ENCODE data around the gene TRIP10. TPM values are rescaled to one million over a fixed set of nuclear protein-coding genes. Genes with fewer than 3 reads are reported as not detected.
A peak's percentile ranks its signal among the peaks of the same experiment; 100 is the strongest.

The TRIP10 gene
- total and polyA plus RNA-seq, 4 donors: 68.6 to 261 (median 119) TPM

DNA sequence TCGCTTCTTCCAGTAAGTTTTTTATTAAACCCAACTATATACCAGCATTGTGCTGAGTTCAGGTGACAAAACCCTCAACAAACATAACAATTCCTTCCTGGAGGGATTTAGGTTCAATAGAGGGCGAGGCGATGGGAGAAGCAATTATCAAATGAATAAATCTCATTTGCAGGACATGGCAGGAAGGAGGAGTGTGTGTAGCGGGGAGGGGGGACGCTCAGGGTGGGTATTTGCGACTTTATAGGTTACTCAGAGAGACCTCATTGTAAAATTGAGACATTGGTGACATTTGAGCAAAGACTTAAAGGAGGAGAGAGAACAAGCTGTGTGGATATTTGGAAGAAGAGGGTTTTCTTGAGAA, 22.9 kb upstream of the TRIP10 start:
- 57 to 62% methylated on average over 6 of the region's 6 CpGs for WGBS, 2 donors
- no peaks in the 10 kb centered on the region for H3K4me1 ChIP-seq (ENCODE audit: control insufficient read depth in 1 of 2, insufficient read depth in 2 of 2, low read length in 2 of 2)
- no peak for DNase-seq
- no peak overlapping the region for H3K27ac ChIP-seq (ENCODE audit: low read depth in 1 of 2, low read length in 2 of 2)
- no peaks in the 10 kb centered on the region for H3K9me3 ChIP-seq (ENCODE audit: control insufficient read depth, low read length)
- no peaks in the 10 kb centered on the region for H3K36me3 ChIP-seq (ENCODE audit: control insufficient read depth in 1 of 2, insufficient read depth in 2 of 2, low read length in 1 of 2)
- intact Hi-C loops (cut with DNase I): no loop called here
- no peak overlapping the region for H3K4me3 ChIP-seq (ENCODE audit: low read length in 2 of 2)
- ATAC-seq (ENCODE audit: low FRiP score): no peak
- no peaks in the 10 kb centered on the region for H3K27me3 ChIP-seq (ENCODE audit: control insufficient read depth in 1 of 2, insufficient read depth in 2 of 2, low read length in 1 of 2)

DNA sequence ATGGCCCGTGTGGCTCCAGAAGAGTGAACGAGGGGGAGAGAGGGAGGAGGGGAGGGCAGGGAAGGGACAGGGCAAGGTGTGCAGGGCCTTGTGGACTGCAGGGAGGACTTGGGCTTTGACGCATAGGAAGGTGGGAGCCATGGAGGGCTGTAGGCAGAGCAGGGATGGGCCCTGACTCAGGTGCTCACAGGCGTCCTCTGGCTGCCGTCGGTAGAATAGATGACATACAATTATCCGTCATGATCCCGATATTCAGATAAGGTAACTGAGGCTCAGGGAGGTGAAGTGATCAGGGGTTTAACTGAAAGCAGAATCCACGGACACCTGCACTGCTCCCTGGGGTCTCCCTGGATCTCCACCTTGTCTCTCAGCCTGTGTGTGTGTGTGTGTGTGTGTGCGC, 22.4 kb upstream of the TRIP10 start:
- Histone ChIP-seq H3K36me3 (ENCODE audit: control insufficient read depth in 1 of 2, insufficient read depth in 2 of 2, low read length in 1 of 2) (no peaks in the 10 kb centered on the region), H3K4me3 (ENCODE audit: low read length in 2 of 2) (no peak overlapping the region), H3K27ac (ENCODE audit: low read depth in 1 of 2, low read length in 2 of 2) (no peak overlapping the region), H3K9me3 (ENCODE audit: control insufficient read depth, low read length) (no peaks in the 10 kb centered on the region), H3K4me1 (ENCODE audit: control insufficient read depth in 1 of 2, insufficient read depth in 2 of 2, low read length in 2 of 2) (no peaks in the 10 kb centered on the region), H3K27me3 (ENCODE audit: control insufficient read depth in 1 of 2, insufficient read depth in 2 of 2, low read length in 1 of 2) (no peaks in the 10 kb centered on the region)
- intact Hi-C loops (cut with DNase I): no loop called here
- WGBS, 2 donors: 73 to 74% methylated on average over 10 of the region's 10 CpGs
- ATAC-seq (ENCODE audit: low FRiP score) (no peak), DNase-seq (no peak)

DNA sequence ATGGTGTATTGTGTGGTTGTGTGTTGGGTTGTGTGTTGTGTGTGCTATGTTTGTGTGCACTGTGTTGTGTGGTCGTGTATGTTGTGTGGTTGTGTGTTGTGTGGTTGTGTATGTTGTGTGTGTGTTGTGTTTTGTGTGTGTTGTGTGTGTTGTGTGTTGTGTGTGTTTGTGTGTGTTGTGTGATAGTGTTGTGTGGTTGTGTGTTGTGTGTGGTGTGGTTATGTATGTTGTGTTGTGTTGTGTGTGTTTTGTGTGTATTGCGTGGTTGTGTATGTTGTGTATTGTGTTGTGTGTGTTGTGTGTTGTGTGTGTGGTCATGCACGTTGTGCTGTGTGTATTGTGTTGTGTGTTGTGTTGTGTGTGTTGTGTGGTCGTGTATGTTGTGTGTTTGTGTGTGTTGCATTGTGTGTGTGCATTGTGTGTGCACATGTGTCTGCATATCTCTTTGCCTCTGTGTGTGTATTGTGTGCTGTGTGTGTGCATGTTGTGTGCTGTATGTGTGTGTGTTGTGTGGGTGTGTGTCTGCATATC, 22.0 kb upstream of the TRIP10 start:
- 75 to 82% methylated on average over 4 of the region's 4 CpGs for WGBS, 2 donors
- DNase-seq (no peak), ATAC-seq (ENCODE audit: low FRiP score) (no peak)
- Histone ChIP-seq H3K36me3 (ENCODE audit: control insufficient read depth in 1 of 2, insufficient read depth in 2 of 2, low read length in 1 of 2) (no peaks in the 10 kb centered on the region), H3K4me1 (ENCODE audit: control insufficient read depth in 1 of 2, insufficient read depth in 2 of 2, low read length in 2 of 2) (no peaks in the 10 kb centered on the region), H3K27me3 (ENCODE audit: control insufficient read depth in 1 of 2, insufficient read depth in 2 of 2, low read length in 1 of 2) (no peaks in the 10 kb centered on the region), H3K27ac (ENCODE audit: low read depth in 1 of 2, low read length in 2 of 2) (no peak overlapping the region), H3K4me3 (ENCODE audit: low read length in 2 of 2) (no peak overlapping the region), H3K9me3 (ENCODE audit: control insufficient read depth, low read length) (no peaks in the 10 kb centered on the region)
- intact Hi-C loops (cut with DNase I): no loop called here

DNA sequence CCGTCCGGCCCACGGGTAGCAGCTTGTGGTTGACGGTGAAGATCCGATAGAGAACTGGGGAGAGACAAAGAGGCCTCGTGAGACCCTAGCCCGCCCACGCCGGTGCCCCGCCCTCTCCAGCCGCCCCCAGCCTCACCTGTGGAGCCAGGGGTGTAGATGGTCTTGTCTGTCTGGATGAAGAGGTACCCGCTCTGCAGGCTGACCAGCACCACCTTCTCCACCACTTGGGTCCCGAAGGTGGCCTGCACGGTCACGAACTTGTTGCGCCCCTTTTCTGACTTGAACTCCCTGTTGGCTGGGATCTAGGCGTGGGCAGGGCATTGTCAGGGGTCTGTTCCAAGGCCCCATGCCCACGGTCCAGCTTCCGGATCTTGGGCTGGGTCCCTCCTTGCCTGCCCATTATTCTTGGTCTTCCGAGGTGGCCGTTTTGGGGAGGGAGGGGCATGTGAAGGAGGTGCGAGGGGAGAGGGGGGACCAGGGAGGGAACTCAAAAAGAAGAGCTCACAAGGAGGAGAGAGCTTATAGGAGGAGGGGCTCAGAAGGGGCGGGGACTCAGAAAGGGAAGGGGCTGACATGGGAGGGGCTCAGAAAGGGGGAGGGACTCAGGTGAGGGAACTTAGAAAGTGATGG, 21.3 kb upstream of the TRIP10 start:
- 54 to 67% methylated on average over 23 of the region's 23 CpGs for WGBS, 2 donors
- no peak overlapping the region for H3K4me3 ChIP-seq (ENCODE audit: low read length in 2 of 2)
- H3K36me3 ChIP-seq (ENCODE audit: control insufficient read depth in 1 of 2, insufficient read depth in 2 of 2, low read length in 1 of 2): no peaks in the 10 kb centered on the region
- H3K9me3 ChIP-seq (ENCODE audit: control insufficient read depth, low read length): no peaks in the 10 kb centered on the region
- no peak overlapping the region for H3K27ac ChIP-seq (ENCODE audit: low read depth in 1 of 2, low read length in 2 of 2)
- ATAC-seq (ENCODE audit: low FRiP score) (no peak), DNase-seq (no peak)
- no peaks in the 10 kb centered on the region for H3K27me3 ChIP-seq (ENCODE audit: control insufficient read depth in 1 of 2, insufficient read depth in 2 of 2, low read length in 1 of 2)
- intact Hi-C loops (cut with DNase I): no loop called here
- no peaks in the 10 kb centered on the region for H3K4me1 ChIP-seq (ENCODE audit: control insufficient read depth in 1 of 2, insufficient read depth in 2 of 2, low read length in 2 of 2)

DNA sequence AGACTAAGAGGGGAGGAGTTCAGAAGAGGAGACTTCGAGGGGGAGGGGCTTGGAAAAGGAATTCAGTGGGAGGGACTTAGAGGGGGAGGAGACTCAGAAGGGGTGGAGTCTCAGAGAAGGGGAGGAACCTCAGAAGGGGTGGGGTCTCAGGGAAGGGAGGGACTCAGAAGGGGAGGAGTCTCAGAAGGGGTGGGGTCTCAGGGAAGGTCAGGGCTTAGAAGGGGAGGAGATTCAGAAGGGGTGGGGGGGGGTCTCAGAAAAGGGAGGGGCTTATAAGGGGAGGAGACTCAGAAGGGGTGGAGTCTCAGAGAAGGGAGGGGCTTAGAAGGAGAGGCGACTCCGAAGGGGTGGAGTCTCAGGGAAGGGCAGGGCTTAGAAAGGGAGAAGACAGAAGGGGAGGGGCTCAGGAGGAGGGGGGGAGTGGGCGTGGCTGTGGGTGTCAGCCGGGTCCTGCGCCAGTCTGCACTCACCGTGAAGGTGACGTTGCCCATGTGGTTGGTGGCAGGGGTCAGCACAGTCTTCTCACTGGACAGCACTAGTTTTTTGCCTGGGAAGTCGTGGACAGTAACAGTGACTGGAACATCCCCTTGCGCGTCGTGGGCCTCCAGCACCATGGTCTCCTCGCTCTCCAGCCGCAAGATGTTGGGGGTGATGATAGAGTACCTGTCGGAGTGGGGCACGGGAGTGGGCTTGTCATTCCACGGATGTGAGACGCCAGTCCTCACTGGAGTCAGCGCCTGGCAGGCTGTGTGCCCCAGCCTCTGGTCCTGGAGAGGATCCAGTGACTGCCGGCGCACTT, 20.5 kb upstream of the TRIP10 start:
- no peaks in the 10 kb centered on the region for H3K27me3 ChIP-seq (ENCODE audit: control insufficient read depth in 1 of 2, insufficient read depth in 2 of 2, low read length in 1 of 2)
- no peaks in the 10 kb centered on the region for H3K9me3 ChIP-seq (ENCODE audit: control insufficient read depth, low read length)
- no peak overlapping the region for H3K27ac ChIP-seq (ENCODE audit: low read depth in 1 of 2, low read length in 2 of 2)
- ATAC-seq (ENCODE audit: low FRiP score): no peak
- H3K36me3 ChIP-seq (ENCODE audit: control insufficient read depth in 1 of 2, insufficient read depth in 2 of 2, low read length in 1 of 2): no peaks in the 10 kb centered on the region
- no peak overlapping the region for H3K4me3 ChIP-seq (ENCODE audit: low read length in 2 of 2)
- no peak for DNase-seq
- intact Hi-C loops (cut with DNase I): no loop called here
- WGBS, 2 donors: 63 to 68% methylated on average over 19 to 21 of the region's 21 CpGs
- H3K4me1 ChIP-seq (ENCODE audit: control insufficient read depth in 1 of 2, insufficient read depth in 2 of 2, low read length in 2 of 2): no peaks in the 10 kb centered on the region

DNA sequence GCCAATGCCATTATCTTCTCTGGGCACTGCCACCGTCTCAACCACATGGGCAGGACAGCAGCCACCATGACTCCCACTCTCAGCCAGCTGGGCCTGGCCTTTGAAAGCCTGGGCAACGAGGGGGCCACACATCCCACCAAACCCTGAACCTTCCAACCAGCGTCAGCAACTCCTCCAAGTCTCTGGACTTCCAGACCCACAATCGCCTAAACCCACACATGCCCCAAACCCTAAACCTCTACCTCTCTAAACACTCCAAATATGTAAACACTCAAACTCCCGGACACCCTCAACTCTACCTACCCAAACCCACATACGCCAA, 20.0 kb upstream of the TRIP10 start:
- Histone ChIP-seq H3K36me3 (ENCODE audit: control insufficient read depth in 1 of 2, insufficient read depth in 2 of 2, low read length in 1 of 2) (no peaks in the 10 kb centered on the region), H3K27me3 (ENCODE audit: control insufficient read depth in 1 of 2, insufficient read depth in 2 of 2, low read length in 1 of 2) (no peaks in the 10 kb centered on the region), H3K9me3 (ENCODE audit: control insufficient read depth, low read length) (no peaks in the 10 kb centered on the region), H3K27ac (ENCODE audit: low read depth in 1 of 2, low read length in 2 of 2) (no peak overlapping the region), H3K4me3 (ENCODE audit: low read length in 2 of 2) (no peak overlapping the region), H3K4me1 (ENCODE audit: control insufficient read depth in 1 of 2, insufficient read depth in 2 of 2, low read length in 2 of 2) (no peaks in the 10 kb centered on the region)
- intact Hi-C loops (cut with DNase I): no loop called here
- ATAC-seq (ENCODE audit: low FRiP score): no peak
- 69% methylated on average over 6 of the region's 6 CpGs for whole genome bisulfite sequencing, 2 donors
- no peak for DNase-seq

DNA sequence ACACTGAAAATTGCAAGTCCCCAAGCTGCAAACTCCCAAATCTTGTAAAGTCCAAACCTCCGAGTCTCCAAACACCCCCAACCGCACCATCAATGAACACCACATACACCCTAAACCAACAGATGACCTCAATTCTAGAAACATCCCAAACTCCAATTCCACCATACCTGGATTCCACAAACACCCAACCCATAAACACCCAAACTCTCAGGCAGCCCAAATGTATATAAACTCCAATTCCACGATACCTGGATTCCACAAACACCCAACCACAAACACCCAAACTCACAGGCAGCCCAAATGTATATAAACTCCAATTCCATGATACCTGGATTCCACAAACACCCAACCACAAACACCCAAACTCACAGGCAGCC, 19.5 kb upstream of the TRIP10 start:
- intact Hi-C loops (cut with DNase I): no loop called here
- no peak for ATAC-seq (ENCODE audit: low FRiP score)
- Histone ChIP-seq H3K9me3 (ENCODE audit: control insufficient read depth, low read length) (no peaks in the 10 kb centered on the region), H3K27ac (ENCODE audit: low read depth in 1 of 2, low read length in 2 of 2) (no peak overlapping the region), H3K4me3 (ENCODE audit: low read length in 2 of 2) (no peak overlapping the region), H3K27me3 (ENCODE audit: control insufficient read depth in 1 of 2, insufficient read depth in 2 of 2, low read length in 1 of 2) (no peaks in the 10 kb centered on the region), H3K4me1 (ENCODE audit: control insufficient read depth in 1 of 2, insufficient read depth in 2 of 2, low read length in 2 of 2) (no peaks in the 10 kb centered on the region), H3K36me3 (ENCODE audit: control insufficient read depth in 1 of 2, insufficient read depth in 2 of 2, low read length in 1 of 2) (no peaks in the 10 kb centered on the region)
- DNase-seq: no peak
- 86 to 88% methylated on average over 3 of the region's 3 CpGs for WGBS, 2 donors

DNA sequence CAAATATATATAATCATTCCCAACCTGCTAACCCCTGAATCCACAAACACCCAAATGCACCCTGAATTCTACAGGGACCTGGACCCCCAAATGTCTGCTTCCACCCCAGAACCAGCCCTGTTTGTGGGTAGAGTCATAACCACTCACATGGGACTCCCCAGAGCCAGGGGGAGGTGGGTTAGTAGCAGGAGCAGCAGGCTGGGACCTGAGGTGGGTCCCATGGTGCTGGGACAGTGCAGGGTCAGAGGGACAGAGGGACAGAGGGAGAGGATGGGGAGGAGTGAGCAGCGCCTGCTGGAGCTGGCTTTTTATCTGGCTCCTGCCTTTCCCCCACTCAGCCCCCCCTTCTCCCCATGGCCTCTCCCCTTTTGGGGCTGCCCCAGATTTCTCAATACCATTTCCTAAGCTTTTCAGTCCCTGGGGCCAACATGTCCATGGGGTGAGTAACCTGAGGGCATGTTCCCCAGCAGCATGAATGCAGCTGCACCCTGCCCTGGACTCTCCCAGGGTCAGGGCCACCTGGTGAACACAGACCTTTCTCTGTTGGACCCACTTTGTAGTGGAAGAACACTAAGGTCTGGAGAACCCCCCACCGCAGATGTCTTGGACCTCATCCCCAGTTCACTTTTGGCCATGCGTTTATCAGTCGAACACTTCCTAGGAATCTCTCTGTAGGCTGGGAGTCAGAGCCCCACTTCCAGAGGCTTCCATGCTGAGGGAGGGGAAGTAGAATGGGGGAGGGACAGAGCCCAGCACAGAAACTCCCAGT, 18.9 kb upstream of the TRIP10 start, which contains the start of gene C3:
Gene C3 (minus strand): TSS at position 282 of the 769 bp plus-strand sequence. CDS start 61 bp downstream, at position 221.
- H3K36me3 ChIP-seq (ENCODE audit: control insufficient read depth in 1 of 2, insufficient read depth in 2 of 2, low read length in 1 of 2): no peaks in the 10 kb centered on the region
- H3K27ac ChIP-seq (ENCODE audit: low read depth in 1 of 2, low read length in 2 of 2): no peak within 1 kb of the TSS
- intact Hi-C loops (cut with DNase I): no loop called here
- no peaks in the 10 kb centered on the region for H3K27me3 ChIP-seq (ENCODE audit: control insufficient read depth in 1 of 2, insufficient read depth in 2 of 2, low read length in 1 of 2)
- peak; percentile 84 for ATAC-seq (ENCODE audit: low FRiP score)
- H3K9me3 ChIP-seq (ENCODE audit: control insufficient read depth, low read length): no peaks in the 10 kb centered on the region
- peak in 1 of 2 donors; percentile 68 for DNase-seq
- H3K4me3 ChIP-seq (ENCODE audit: low read length in 2 of 2): no peak within 1 kb of the TSS
- 69 to 70% methylated on average over 4 of the region's 4 CpGs for WGBS, 2 donors
- no peaks in the 10 kb centered on the region for H3K4me1 ChIP-seq (ENCODE audit: control insufficient read depth in 1 of 2, insufficient read depth in 2 of 2, low read length in 2 of 2)

All from aorta (tissue), 5 donors.